Heart left ventricle (tissue), 16 donors: ENCODE data around the gene ZC3H10. TPM values are rescaled to one million over a fixed set of nuclear protein-coding genes. Genes with fewer than 3 reads are reported as not detected.

Source experiments
- ATAC-seq, 4 donors: fragments of 200-7000 bp; cut with Tn5 transposase; one replicate each; pipeline ENCODE4 v1.9.1; 2020 to 2022; ENCODE audit warnings: moderate library complexity in 4 of 4, mild to moderate bottlenecking in 3 of 4, moderate number of reproducible peaks in 1 of 4
- DNase-seq, 5 donors: peaks; one replicate each; pipeline ENCODE4 v3.0.0-alpha.2; 2020
- H3K27ac ChIP-seq, 12 donors: fragments of 200-600 bp; sonication (generic) in 4 of 12; one replicate each; pipeline versions ENCODE4 v1.5.0 to v1.8.0; 2016 to 2022; ENCODE audit warnings: mild to moderate bottlenecking in 2 of 12
- H3K27me3 ChIP-seq, 9 donors: fragments of 200-600 bp; sonication (generic) in 2 of 9; one replicate each; pipeline versions ENCODE4 v1.5.1 to v1.8.0; 2016 to 2022; ENCODE audit warnings: mild to moderate bottlenecking in 3 of 9
- H3K36me3 ChIP-seq, 9 donors: fragments of 200-600 bp; sonication (generic) in 2 of 9; one replicate each; pipeline versions ENCODE4 v1.5.0 to v1.8.0; 2018 to 2022; ENCODE audit warnings: mild to moderate bottlenecking in 2 of 9
- H3K4me1 ChIP-seq, 12 donors: fragments of 200-600 bp; sonication (generic) in 4 of 12; one replicate each; pipeline versions ENCODE4 v1.5.0 to v1.8.0; 2016 to 2022; ENCODE audit warnings: mild to moderate bottlenecking in 3 of 12
- H3K4me3 ChIP-seq, 12 donors: fragments of 200-600 bp; sonication (generic) in 4 of 12; one replicate each; pipeline versions ENCODE4 v1.5.0 to v1.8.0; 2017 to 2022; ENCODE audit warnings: mild to moderate bottlenecking in 9 of 12, moderate library complexity in 4 of 12
- H3K9me3 ChIP-seq, 12 donors: fragments of 200-600 bp; sonication (generic) in 4 of 12; one replicate each; pipeline versions ENCODE4 v1.5.0 to v1.8.0; 2016 to 2022; ENCODE audit warnings: mild to moderate bottlenecking in 1 of 12
- POLR2A ChIP-seq, 2 donors: fragments of 450-650 bp; IDR thresholded peaks; one replicate each; pipeline ENCODE4 v1.6.1; 2017; ENCODE audit warnings: antibody characterized with exemption in 2 of 2, mild to moderate bottlenecking in 2 of 2, moderate library complexity in 2 of 2
- WGBS, 4 donors: extraction: QIAGEN DNeasy Blood & Tissue Kit in 2 of 4; methylation state at CpG; one replicate each; pipeline versions ENCODE4 v1.1.5 to v1.1.7; 2013 to 2018; 5-methylcytosine and 5-hydroxymethylcytosine counted together
- intact Hi-C, 10 donors: fragments of 100-400 bp; cut with DNase I; formaldehyde crosslinking; loops; one replicate each; pipeline versions ENCODE4 v1.11.1 to v1.14.2; 2022
- polyA plus RNA-seq, 2 donors: library from polyadenylated mRNA; stranded (reverse); fragments of 200-250 nt; gene quantifications; one replicate each; pipeline ENCODE4 v1.2.3, GENCODE V29; 2013
- total RNA-seq, 9 donors: library from RNA; depleted of rRNA in 2 of 9; stranded (reverse); fragments of >200 nt in 2 of 9; fragmentation: NEBNext Ultra II Directional in 3 of 9; extraction: Animal tissue kit (Norgen Biotek cat#: 25700) in 3 of 9; gene quantifications; one replicate each; pipeline versions ENCODE4 v1.1.0 to v1.2.4, GENCODE V29; 2016 to 2023
- TF ChIP-seq, protein P1 (sequence below), 12 donors: fragments of 200-600 bp; sonication (generic) in 4 of 12; IDR thresholded peaks; one replicate each; pipeline versions ENCODE4 v1.5.0 to v1.8.0; 2018 to 2022; ENCODE audit warnings: antibody characterized with exemption in 12 of 12, mild to moderate bottlenecking in 5 of 12
- donor health status: ischemic (EF 13 %, LVEDD 7.1; RV severe dilation, severe dysfunction).
- donor health status: healthy with polysubstance abuse.
- donor health status: DM: no; HTN: yes; CAD: no.
- donor health status: DM: no; HTN: no; CAD: no.
- donor health status: ischemic (EF 25% LVEDD 6.9; RV normal size, moderate dysfunction).
- donor health status: ischemic (EF 25% LVEDD 5.7; RV mildly dilated, moderate dysfunction).
- donor health status: healthy.
- donor health status: DM: yes; HTN: yes; CAD: no.
- donor health status: ischemic (EF 35%, LVEDD 5.7; RV mildly dilated, moderate dysfunction).
- donor health status: nonischemic (EF 11% LVEDD 7.7; RV severe dilation, severe dysfunction).
- donor health status: DM: yes; HTN: yes; CAD: no.
- donor health status: PGD.
- donor health status: ischemic (EF 29% LVEDD 5.4; RV normal size, mild dysfunction).
- donor health status: nonischemic (EF 23%, LVEDD 6.1; RV moderate dilation, normal function).

The ZC3H10 gene
- total and polyA plus RNA-seq, 11 donors, result 2.7 to 6.4 (median 4.3) TPM

DNA sequence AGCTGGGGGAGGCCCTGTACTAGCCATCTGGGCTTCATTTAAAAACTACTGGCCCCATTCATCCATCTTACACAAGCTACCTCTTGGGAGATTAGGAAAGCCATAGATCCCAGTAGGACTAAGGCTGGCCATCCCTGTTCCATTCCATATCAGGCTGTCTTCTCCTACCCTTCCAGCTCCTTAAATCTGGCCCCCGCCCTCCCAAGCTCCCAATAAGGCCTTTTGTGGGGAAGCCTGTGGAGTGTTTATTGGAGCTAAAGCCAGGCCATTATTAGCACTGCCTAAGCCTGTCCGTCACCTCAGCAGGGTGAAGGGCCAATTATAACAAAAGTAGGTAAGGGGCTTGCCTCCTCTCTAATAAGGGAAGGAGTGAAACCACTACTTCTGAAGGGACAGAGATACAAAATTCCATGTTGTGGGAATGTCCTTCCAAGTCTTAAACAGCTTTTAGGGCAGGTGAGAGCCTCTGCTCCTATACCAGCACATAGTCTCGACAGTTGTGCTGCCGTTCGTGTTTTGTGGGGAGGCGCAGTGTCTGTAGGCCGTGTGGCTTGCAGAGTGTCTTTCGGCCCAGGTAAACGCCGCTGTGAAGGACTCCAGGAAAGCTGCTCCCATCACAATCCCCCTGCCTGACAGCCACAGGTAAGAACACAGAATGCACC is 43.8 kb downstream of the ZC3H10 start:
- ATAC-seq, result no peak
- Histone ChIP-seq H3K4me1 (peaks cover 4 to 52% (median 33%) of the 10 kb centered on the region in 12 donors), H3K27me3 (no peaks in the 10 kb centered on the region), H3K27ac (peak overlapping the region in 7 of 12 donors; percentile 92 to 98 (median 98)), H3K4me3 (peak overlapping the region in 6 of 12 donors; percentile 84 to 98 (median 94)), H3K36me3 (peaks cover 0 to 77% (median 75%) of the 10 kb centered on the region in 9 donors), H3K9me3 (no peaks in the 10 kb centered on the region)
- no peak for DNase-seq
- TF ChIP-seq, protein P1, sequence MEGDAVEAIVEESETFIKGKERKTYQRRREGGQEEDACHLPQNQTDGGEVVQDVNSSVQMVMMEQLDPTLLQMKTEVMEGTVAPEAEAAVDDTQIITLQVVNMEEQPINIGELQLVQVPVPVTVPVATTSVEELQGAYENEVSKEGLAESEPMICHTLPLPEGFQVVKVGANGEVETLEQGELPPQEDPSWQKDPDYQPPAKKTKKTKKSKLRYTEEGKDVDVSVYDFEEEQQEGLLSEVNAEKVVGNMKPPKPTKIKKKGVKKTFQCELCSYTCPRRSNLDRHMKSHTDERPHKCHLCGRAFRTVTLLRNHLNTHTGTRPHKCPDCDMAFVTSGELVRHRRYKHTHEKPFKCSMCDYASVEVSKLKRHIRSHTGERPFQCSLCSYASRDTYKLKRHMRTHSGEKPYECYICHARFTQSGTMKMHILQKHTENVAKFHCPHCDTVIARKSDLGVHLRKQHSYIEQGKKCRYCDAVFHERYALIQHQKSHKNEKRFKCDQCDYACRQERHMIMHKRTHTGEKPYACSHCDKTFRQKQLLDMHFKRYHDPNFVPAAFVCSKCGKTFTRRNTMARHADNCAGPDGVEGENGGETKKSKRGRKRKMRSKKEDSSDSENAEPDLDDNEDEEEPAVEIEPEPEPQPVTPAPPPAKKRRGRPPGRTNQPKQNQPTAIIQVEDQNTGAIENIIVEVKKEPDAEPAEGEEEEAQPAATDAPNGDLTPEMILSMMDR (IDR thresholded peaks at IDR 0.05), result no peak
- TF ChIP-seq POLR2A (IDR thresholded peaks at IDR 0.05), result no peak
- WGBS, 4 donors, result 53 to 66% (median 62%) methylated on average over 10 of the region's 10 CpGs
- intact Hi-C loops, result no loop called here

DNA sequence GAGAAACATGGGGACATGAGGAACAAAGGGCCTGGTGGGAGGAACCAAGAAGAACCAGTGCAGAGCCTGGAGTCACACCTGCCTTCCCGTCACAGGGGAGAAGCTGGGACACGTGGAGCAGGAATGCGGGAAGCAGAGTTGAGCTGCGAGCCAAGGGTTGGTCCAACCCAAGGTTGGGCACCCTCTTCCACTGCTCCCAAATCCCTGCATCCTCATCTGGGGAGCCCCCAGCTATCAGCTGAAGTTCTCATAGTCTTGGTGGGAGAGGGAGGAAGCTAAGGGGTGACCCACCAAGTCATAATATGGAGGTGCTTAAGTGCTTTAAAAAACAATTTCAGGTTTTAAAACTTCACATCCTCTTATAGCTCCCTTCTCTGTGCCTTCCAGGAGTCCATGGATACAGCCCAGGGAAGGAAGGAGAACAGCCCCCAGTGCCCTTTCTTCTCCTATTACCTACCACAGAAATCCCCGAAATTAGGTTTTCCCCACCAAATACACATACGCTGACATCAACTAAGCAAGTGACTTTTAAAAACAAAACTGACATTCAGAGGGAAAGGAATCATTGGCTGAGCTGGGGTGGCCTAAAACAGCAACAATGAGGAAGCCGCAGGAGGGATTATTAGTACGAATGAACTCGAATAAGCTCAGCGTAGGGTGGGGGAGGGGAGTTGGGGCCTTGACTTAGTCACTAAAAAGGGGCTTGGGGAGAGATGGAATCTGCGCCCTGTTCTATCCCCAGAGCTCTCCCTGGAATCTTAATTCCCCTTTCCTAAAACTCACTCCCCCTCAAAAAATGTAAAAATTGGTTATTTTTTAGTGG is 44.6 kb downstream of the ZC3H10 start:
- peak overlapping the region in 4 of 12 donors; percentile 6 to 98 (median 70) for H3K27ac ChIP-seq
- no peaks in the 10 kb centered on the region for H3K27me3 ChIP-seq
- H3K36me3 ChIP-seq, result peaks cover 0 to 86% (median 83%) of the 10 kb centered on the region in 9 donors
- peaks cover 4 to 45% (median 27%) of the 10 kb centered on the region in 12 donors for H3K4me1 ChIP-seq
- intact Hi-C loops, result no loop called here
- TF ChIP-seq, protein P1 (IDR thresholded peaks at IDR 0.05), result no peak
- TF ChIP-seq POLR2A (IDR thresholded peaks at IDR 0.05), result no peak
- ATAC-seq (no peak), DNase-seq (no peak)
- H3K9me3 ChIP-seq, result no peaks in the 10 kb centered on the region
- 50 to 55% (median 53%) methylated on average over 11 of the region's 11 CpGs for WGBS, 4 donors
- H3K4me3 ChIP-seq, result no peak overlapping the region

DNA sequence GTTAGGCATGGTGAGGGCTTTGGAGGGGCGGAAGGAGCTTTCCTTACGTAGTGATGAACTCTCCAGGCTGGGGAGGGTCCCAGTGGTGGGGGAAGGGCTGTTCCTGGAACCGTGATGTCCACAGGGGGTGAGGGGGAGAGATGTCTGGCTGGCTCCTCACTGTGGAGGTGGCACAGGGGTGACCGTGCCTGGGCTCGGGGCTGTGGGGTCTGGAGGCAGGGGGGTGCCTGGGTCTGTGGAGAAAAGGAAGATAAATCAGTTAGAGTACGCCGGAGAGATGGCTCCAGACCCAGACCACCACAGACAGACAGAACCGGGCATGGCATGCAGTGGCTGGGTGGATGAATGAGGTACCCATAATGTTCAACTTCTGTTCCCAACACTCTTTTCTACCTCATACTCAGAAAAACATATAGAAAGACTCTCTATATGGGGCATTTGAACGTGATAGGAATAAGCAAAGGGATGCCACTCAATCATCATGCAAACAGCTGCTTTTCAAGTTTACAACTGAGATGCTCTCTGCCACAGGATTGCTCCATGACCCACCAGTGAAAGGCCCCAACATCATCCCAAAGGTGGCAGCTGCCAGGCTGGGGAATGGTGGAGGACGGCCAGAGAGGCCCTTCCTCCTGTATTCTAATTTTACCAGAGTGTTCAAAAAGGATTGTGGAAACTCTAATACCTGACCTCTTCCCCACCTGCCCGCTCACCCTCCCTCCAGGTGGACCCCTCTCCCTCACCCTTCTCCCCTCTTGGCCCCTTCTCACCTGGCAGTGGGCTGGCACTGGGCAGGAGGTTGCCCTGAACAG is 45.7 kb downstream of the ZC3H10 start:
- no peaks in the 10 kb centered on the region for H3K27me3 ChIP-seq
- no peak overlapping the region for H3K4me3 ChIP-seq
- H3K9me3 ChIP-seq, result no peaks in the 10 kb centered on the region
- peak overlapping the region in 1 of 12 donors; percentile 98 for H3K27ac ChIP-seq
- intact Hi-C loops, result no loop called here
- H3K36me3 ChIP-seq, result peaks cover 0 to 95% (median 92%) of the 10 kb centered on the region in 9 donors
- ATAC-seq (peak in 2 of 4 donors; percentile 1 to 4), DNase-seq (no peak)
- peaks cover 4 to 45% (median 27%) of the 10 kb centered on the region in 12 donors for H3K4me1 ChIP-seq
- WGBS, 4 donors, result 58 to 66% (median 64%) methylated on average over 9 to 11 of the region's 11 CpGs
- no peak for TF ChIP-seq POLR2A (IDR thresholded peaks at IDR 0.05)
- TF ChIP-seq, protein P1 (IDR thresholded peaks at IDR 0.05), result no peak
